ENCODE measurements around the gene RFC4.

RFC4 gene

GRCh38 chr3:186742618-186743380 lies 63.5 kb downstream of the RFC4 start:
- DNase-seq: no peak

All from NK-92 treated with Interleukin-12 subunit alpha and Interleukin-12 subunit beta, amount 100 ng/mL, for 24 hours (cell line).